Esophagus squamous epithelium (tissue), 5 donors: ENCODE measurements around the gene PTPRD. TPM values are rescaled to one million over a fixed set of nuclear protein-coding genes. Genes with fewer than 3 reads are reported as not detected.

Experiments
- DNase-seq: peaks from one replicate; lab custom pipeline; 2025; lab: John Stamatoyannopoulos, UW
- H3K27ac ChIP-seq, 4 donors: fragments of 200-600 bp; sonication (generic); one replicate each; pipeline ENCODE4 v1.5.1; 2016 to 2019; ENCODE audit warnings: mild to moderate bottlenecking in 1 of 4
- H3K27me3 ChIP-seq, 4 donors: fragments of 200-600 bp; sonication (generic); 1 replicate in 3 of 4; 2 replicates in 1 of 4; pipeline versions ENCODE4 v1.5.1 to v1.6.0; 2017 to 2021; ENCODE audit warnings: antibody characterized with exemption in 1 of 4
- H3K36me3 ChIP-seq, 3 donors: fragments of 200-600 bp; sonication (generic); one replicate each; pipeline ENCODE4 v1.5.1; 2016 to 2019
- H3K4me1 ChIP-seq, 3 donors: fragments of 200-600 bp; sonication (generic); one replicate each; pipeline ENCODE4 v1.5.1; 2017 to 2019
- H3K4me3 ChIP-seq, 4 donors: fragments of 200-600 bp; sonication (generic); 1 replicate in 3 of 4; 2 replicates in 1 of 4; pipeline ENCODE4 v1.5.1; 2016 to 2019; ENCODE audit warnings: mild to moderate bottlenecking in 2 of 4, moderate library complexity in 1 of 4
- H3K9me3 ChIP-seq, 3 donors: fragments of 200-600 bp; sonication (generic); one replicate each; pipeline ENCODE4 v1.5.1; 2016 to 2019
- POLR2A ChIP-seq, 4 donors: fragments of 450-650 bp; IDR thresholded peaks; one replicate each; pipeline ENCODE4 v1.6.1; 2017; ENCODE audit warnings: antibody characterized with exemption in 4 of 4, mild to moderate bottlenecking in 4 of 4, moderate library complexity in 3 of 4
- WGBS, 2 donors: methylation state at CpG; one replicate each; pipeline ENCODE4 v1.1.5; 2018; 5-methylcytosine and 5-hydroxymethylcytosine counted together
- intact Hi-C: fragments of 100-400 bp; cut with DNase I; formaldehyde crosslinking; loops from one replicate; pipeline ENCODE4 v1.15.0; 2022
- total RNA-seq, 4 donors: library from RNA; depleted of rRNA; stranded (reverse); fragments of >200 nt; gene quantifications; one replicate each; pipeline ENCODE4 v1.1.0, GENCODE V29; 2016
- TF ChIP-seq, protein P1 (sequence below), 6 experiments: fragments of 450-650 bp in 4 of 6; fragments of 200-600 bp in 2 of 6; sonication (generic) in 2 of 6; IDR thresholded peaks; one replicate each; pipeline ENCODE4 v1.5.1; 2016 to 2019; ENCODE audit warnings: antibody characterized with exemption in 6 of 6, mild to moderate bottlenecking in 4 of 6, moderate library complexity in 4 of 6
- donor health status: DM: yes; HTN: yes; CAD: no.

The PTPRD gene
- total RNA-seq, 4 donors from 2014 or later: 0.23 to 16.3 (median 6.6) TPM

DNA sequence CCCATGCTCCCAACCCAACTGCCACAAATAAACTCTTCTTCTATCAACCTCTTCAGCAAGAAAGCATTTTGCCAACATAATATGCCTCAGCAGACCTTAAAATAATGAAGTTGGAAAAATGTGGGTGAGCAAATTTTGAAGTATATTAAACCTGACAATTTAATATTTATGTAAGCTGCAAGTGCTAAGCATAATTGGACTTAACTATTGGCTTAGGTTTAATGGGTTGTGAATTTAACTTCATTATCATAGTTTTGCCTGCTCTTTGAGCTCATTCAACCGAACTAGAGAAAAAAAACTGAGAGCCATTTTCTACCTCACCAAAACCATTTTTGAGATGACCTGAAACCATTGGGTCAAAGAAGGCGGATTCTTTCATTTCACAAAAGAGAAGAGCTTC, 2007.7 kb downstream of the PTPRD start:
- H3K4me1 ChIP-seq: no peaks in the 10 kb centered on the region
- no peaks in the 10 kb centered on the region for H3K36me3 ChIP-seq
- H3K4me3 ChIP-seq: no peak overlapping the region
- H3K9me3 ChIP-seq: no peaks in the 10 kb centered on the region
- intact Hi-C loops: no loop called here
- DNase-seq: no peak
- no peak for TF ChIP-seq POLR2A (IDR thresholded peaks at IDR 0.05)
- TF ChIP-seq, protein P1, sequence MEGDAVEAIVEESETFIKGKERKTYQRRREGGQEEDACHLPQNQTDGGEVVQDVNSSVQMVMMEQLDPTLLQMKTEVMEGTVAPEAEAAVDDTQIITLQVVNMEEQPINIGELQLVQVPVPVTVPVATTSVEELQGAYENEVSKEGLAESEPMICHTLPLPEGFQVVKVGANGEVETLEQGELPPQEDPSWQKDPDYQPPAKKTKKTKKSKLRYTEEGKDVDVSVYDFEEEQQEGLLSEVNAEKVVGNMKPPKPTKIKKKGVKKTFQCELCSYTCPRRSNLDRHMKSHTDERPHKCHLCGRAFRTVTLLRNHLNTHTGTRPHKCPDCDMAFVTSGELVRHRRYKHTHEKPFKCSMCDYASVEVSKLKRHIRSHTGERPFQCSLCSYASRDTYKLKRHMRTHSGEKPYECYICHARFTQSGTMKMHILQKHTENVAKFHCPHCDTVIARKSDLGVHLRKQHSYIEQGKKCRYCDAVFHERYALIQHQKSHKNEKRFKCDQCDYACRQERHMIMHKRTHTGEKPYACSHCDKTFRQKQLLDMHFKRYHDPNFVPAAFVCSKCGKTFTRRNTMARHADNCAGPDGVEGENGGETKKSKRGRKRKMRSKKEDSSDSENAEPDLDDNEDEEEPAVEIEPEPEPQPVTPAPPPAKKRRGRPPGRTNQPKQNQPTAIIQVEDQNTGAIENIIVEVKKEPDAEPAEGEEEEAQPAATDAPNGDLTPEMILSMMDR (IDR thresholded peaks at IDR 0.05): no peak
- H3K27me3 ChIP-seq: no peaks in the 10 kb centered on the region
- H3K27ac ChIP-seq: no peak overlapping the region
- 85 to 88% methylated on average over 2 of the region's 2 CpGs for WGBS, 2 donors

DNA sequence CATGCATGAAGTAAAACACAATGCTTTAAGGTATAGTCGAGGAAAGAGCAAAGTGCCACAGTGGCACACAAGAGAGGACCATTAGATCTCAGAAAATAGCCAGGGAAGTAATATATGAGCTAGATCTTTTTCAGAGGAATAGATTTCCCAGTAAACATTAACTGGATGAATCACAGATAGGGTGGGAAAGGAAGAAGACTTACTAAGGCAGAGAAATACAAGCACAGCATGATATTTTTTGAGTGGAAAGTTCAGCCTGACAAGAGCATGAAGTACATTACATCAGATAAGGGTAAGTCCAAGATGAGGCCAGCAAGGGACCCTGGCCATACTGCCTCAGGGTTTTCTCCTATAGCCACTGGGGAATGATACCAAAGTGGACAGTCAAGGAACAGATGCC, 2008.6 kb downstream of the PTPRD start:
- Histone ChIP-seq H3K36me3 (no peaks in the 10 kb centered on the region), H3K4me1 (no peaks in the 10 kb centered on the region), H3K27me3 (no peaks in the 10 kb centered on the region), H3K4me3 (no peak overlapping the region), H3K27ac (no peak overlapping the region), H3K9me3 (no peaks in the 10 kb centered on the region)
- DNase-seq: no peak
- WGBS, 2 donors: 60 to 87% methylated on average over 1 of the region's 1 CpG
- TF ChIP-seq POLR2A (IDR thresholded peaks at IDR 0.05): no peak
- TF ChIP-seq, protein P1 (IDR thresholded peaks at IDR 0.05): no peak
- intact Hi-C loops: no loop called here

DNA sequence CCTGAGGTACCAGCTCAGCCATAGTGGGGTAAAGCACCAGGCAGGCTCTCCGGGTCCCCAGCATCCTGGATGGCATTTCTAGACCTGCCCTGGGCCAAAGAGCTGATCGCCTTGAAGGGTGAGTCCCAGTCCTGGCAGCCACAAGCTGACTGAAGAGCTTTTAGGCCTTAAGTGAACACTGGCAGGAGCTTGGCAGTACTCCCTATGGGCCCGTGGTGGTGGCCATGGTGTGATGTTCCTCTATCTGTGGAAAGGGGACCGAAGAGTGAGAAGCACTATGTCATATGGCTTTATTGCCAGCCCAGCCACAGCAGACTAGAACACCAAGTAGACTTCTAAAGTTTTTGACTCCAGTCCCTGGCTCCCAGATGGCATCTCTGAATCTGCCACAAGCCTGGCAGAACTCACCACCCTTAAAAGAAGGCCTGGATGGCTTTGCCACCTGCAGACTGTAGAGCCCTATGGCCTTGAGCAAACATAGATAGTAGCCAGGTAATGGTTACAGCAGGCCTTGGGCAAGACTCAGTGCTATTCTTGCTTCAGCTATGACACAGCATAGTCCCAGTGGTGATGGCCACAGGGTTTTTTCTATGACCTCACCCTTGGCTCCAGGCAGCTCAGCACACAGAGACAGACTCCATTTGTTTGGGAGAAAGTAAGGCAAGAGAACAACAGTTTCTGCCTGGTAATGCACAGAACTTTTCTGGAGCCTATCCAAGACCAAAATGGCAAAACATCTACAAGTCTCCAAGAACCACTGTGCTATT, 2011.7 kb downstream of the PTPRD start:
- intact Hi-C loops: no loop called here
- H3K36me3 ChIP-seq: no peaks in the 10 kb centered on the region
- TF ChIP-seq, protein P1 (IDR thresholded peaks at IDR 0.05): no peak
- TF ChIP-seq POLR2A (IDR thresholded peaks at IDR 0.05): no peak
- H3K27ac ChIP-seq: no peak overlapping the region
- no peaks in the 10 kb centered on the region for H3K9me3 ChIP-seq
- H3K27me3 ChIP-seq: no peaks in the 10 kb centered on the region
- H3K4me3 ChIP-seq: no peak overlapping the region
- H3K4me1 ChIP-seq: no peaks in the 10 kb centered on the region
- 100% methylated on average over 1 of the region's 4 CpGs; no CpG with 5 or more reads in 1 of the 2 donors for WGBS, 2 donors
- no peak for DNase-seq

DNA sequence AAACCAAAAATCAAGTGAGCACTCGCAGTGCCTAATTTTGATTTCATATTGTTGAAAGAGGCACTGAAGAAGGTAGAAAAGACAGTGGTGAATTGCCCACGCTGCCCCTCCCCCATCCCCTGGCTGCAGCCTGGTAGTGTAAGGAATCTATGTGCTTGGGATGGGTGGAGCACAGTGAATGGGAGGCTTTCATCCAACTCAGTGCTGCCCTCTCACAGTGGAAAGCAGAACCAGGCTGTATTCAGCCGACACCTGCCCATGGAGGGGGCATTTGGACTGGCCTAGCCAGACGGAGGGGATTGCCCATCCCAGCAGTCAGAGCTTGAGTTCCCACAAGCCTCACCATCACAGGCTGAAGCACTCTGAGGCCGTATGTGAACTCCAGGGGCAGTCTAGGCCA, 2012.9 kb downstream of the PTPRD start:
- no peaks in the 10 kb centered on the region for H3K4me1 ChIP-seq
- intact Hi-C loops: no loop called here
- H3K9me3 ChIP-seq: no peaks in the 10 kb centered on the region
- 100% methylated on average over 1 to 2 of the region's 5 CpGs for WGBS, 2 donors
- no peaks in the 10 kb centered on the region for H3K27me3 ChIP-seq
- H3K4me3 ChIP-seq: no peak overlapping the region
- no peak for DNase-seq
- TF ChIP-seq POLR2A (IDR thresholded peaks at IDR 0.05): no peak
- TF ChIP-seq, protein P1 (IDR thresholded peaks at IDR 0.05): no peak
- H3K36me3 ChIP-seq: no peaks in the 10 kb centered on the region
- H3K27ac ChIP-seq: no peak overlapping the region

DNA sequence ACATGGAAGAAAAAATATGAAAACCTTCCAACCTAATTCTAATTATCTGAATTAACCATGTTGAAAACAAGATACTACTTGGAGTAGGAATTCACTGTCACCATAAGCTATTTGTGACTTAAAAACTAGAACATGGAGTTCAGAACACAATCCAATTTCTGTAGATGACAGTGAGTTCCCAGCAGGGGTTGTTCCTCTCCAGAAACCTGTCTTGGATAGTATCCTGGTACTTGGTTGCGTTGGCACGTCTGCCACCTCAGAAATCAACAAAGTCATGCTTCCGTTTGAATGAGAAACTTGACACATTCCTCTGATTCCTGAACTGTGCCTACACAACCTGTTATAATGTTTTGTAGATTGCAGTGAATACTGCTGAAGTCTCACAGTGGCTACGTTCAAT, 2023.3 kb downstream of the PTPRD start:
- Histone ChIP-seq H3K9me3 (no peaks in the 10 kb centered on the region), H3K27me3 (no peaks in the 10 kb centered on the region), H3K4me3 (no peak overlapping the region), H3K27ac (no peak overlapping the region), H3K4me1 (no peaks in the 10 kb centered on the region), H3K36me3 (no peaks in the 10 kb centered on the region)
- intact Hi-C loops: no loop called here
- TF ChIP-seq, protein P1 (IDR thresholded peaks at IDR 0.05): no peak
- TF ChIP-seq POLR2A (IDR thresholded peaks at IDR 0.05): no peak
- 88 to 94% methylated on average over 4 of the region's 4 CpGs for WGBS, 2 donors
- no peak for DNase-seq
